HCT116 (cell line): ENCODE measurements around the gene ADGRL3.

Experiments
- CTCF ChIP-seq, 3 experiments: fragments of 200-600 bp in 1 of 3; sonication (generic) in 1 of 3; IDR thresholded peaks in 2 of 3; conservative IDR thresholded peaks in 1 of 3; 2 replicates each; pipeline ENCODE4 v1.5.1; 2012 to 2017; ENCODE audit warnings: low read depth in 2 of 3, low read length in 2 of 3, antibody characterized with exemption in 1 of 3, borderline replicate concordance in 1 of 3, control low read depth in 1 of 3, mild to moderate bottlenecking in 1 of 3, mixed read lengths in 1 of 3, mixed run types in 1 of 3, moderate library complexity in 1 of 3; ENCODE audit not compliant: insufficient read depth in 1 of 3
- MAX ChIP-seq: IDR thresholded peaks from 2 replicates; pipeline ENCODE4 v1.6.1; 2012

- TF ChIP-seq MAX (no peak), CTCF (IDR thresholded peaks at IDR 0.05 in 2 of 3, conservative IDR thresholded peaks at IDR 0.05 in 1 of 3; ENCODE audit: borderline replicate concordance in 1 of 3, insufficient read depth in 1 of 3, low read depth in 2 of 3, low read length in 2 of 3) (no peak)
Observed at GRCh38 chr4:61889117-61889516, 689.0 kb downstream of the ADGRL3 start.
